Urothelium cell line (cell line): Measurements from ENCODE around the gene HOXB4.

Source experiments
- DNase-seq: peaks from one replicate; pipeline ENCODE4 v3.0.0; 2011; ENCODE audit warnings: low spot score, mixed read lengths
- FAIRE-seq: peaks from 2 replicates; lab custom pipeline; 2011; peaks lifted over from hg19 to GRCh38; lab: Jason Lieb, UNC

Gene HOXB4

GRCh38 chr17:48590607-48591161, 12.5 kb upstream of the HOXB4 start:
- FAIRE-seq, result no peak
- DNase-seq, result no peak

GRCh38 chr17:48589831-48590606, 11.9 kb upstream of the HOXB4 start, which contains the start of gene HOXB3:
HOXB3 (minus strand) TSS chr17:48590241; CDS start chr17:48552474, 37,767 bp downstream.
- peak; percentile 23 for FAIRE-seq
- no peak for DNase-seq

DNA sequence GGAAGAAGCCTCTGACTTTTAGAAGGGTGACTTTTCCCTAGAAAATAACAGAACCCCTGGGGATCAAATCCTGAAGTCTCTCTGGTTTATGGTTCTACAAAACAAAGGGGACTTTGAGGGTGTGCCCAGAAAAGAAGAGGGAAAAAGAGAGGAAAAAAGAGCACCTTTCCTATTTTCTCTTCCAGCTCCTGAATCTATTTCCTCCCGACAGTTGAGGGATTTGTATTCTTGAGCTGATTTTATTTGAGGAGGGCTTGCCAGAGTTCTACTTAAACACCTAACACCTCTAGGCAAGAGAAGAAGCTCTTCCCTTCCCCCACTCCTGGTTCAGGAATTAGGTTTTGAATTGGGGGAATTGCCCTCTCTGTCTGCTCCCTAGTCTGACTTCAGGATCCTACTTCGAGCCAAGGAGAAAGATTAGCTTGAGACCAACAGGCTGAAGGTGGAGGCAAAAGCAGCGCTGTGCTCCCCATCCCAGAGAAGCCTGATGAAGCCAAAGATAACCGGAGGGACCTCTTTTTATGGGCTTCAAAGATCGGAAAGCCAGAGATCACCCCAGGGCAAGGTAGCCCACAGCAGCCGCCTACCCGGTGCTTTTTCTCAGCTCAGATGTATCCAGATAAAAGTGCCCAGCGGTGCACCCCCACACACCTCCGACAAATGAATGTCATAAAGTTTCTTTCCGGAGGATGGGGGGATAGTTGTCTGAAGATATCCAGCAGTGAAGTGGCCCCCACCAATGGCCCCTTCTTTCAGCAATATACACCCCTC, 11.1 kb upstream of the HOXB4 start:
- DNase-seq (no peak), FAIRE-seq (no peak)

- FAIRE-seq, result no peak
Measured at GRCh38 chr17:48588528-48588927, 10.4 kb upstream of the HOXB4 start.

DNA sequence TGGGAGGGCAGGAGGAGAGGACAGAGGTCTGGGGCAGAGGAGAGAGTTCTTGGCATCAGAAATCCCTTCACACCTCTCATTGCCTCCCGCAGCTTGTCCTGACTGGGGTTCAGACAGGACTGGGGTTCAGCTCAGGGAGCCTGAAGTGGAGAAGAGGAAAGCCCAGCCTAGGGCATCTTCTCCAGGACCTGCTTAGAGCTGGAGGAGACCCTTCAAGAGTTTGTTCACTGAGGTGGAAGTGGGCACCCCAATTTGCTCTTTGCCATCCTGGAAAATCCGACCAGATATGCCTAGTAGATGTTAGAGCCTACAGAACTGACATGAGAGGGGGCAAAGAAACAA, 9.9 kb upstream of the HOXB4 start:
- FAIRE-seq (no peak), DNase-seq (no peak)

More at GRCh38 chr17:48588528-48588927, 10.4 kb upstream of the HOXB4 start:
- DNase-seq, result no peak

DNA sequence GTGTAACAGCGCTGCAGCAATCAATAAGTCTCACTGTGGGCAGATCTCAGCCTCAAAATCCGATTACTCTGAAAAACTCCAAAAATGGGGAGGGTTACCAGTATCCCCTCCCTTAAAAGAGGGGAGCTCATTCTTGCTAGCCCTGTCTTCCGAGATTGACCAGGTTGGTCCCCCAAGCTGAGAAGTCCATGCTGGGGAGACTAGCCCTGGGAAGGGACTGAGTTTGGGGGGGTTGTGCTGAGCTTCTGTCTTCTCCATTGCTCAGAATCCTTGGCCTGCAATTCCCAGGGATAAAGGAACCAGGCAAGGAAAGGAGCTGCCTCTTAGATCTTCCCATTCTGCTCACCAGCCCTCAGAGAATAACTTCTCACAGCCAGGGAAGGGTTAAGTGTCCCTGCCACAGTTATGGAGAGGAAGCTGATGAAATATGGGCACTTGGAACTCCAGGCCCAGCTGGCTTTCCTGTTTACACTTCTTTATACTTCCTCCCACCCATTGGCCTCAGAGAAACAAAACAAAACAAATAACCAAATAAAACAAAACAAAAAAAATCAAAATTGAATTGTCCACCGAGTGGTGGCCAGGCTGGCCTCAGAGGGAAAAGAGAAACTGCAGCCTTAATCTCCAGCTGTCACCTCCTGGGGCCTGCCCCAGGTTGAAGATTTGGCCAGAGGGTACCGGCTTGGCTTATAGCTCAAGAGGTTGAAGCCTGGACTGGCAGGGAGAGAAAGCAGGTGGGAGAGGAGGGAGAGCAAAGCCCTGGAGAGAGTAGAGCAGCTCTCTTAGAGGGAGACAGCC, 9.3 kb upstream of the HOXB4 start:
- DNase-seq (no peak), FAIRE-seq (no peak)

DNA sequence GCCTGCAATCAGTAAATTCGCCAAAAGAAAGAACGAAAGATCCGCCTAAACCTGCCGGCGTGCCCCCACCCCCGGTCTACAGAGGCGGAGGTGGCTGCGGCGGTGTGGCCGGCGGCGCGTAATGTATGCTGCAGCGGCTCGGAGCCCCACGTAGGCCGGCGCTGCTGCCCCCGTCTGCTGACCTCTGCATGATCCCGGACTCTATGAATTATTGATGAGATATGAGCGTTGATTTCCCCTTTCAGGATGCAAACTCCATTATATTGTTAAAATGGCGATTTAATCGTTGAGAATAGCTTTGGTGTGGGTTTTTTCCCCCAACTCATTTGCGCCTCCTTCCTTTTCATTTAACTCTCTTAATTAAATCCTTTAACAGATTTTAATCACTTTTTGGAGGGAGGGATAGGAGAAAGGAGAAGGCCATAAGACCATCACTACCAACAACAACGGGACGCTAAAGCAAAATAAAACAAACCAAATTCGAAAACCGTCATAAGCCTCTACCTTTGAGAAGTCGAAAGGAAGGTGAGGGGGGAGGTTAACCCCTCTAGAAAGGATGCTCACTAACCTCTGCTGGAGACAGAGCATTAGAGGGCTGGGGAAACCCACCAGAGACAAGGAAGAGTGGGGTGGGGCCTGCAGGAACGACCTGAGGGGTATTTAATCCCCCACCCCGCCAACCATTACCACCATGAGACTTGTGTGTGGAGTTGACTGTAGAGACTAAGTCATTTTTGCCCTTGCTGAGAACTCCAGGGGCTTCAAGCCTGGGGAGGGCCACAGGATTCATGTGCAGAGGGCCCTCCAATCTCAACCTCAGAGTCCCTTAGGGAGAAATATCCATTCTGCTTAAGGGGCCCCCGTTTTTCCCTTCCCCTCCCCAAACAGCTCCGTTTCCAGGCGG, 8.5 kb upstream of the HOXB4 start:
- no peak for DNase-seq
- FAIRE-seq, result no peak

DNA sequence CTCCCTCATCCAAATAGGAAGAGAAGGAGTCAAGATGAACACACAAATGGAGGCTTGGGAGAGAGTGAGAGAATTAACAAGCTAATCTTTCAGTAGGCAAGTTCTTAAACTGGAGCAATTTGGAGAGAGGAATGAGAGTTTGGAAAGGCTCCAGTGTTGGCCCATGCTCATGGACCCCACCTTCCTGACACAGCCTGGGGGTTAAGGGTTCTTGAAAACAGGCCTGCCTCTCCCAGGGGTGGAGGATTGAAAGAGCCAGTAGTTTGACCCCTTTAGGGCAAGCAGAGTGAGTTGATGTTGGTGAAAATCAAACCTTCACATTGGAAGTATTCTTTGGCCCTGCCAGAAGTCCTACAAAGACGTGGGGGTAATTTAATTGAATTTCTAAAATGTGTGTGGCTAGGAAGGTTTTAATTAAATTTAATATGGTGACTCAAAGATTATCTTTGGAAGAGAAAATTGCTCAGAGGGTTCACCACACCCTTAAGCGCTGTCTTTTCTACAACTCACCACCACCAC, 6.1 kb upstream of the HOXB4 start:
- no peak for FAIRE-seq
- no peak for DNase-seq

DNA sequence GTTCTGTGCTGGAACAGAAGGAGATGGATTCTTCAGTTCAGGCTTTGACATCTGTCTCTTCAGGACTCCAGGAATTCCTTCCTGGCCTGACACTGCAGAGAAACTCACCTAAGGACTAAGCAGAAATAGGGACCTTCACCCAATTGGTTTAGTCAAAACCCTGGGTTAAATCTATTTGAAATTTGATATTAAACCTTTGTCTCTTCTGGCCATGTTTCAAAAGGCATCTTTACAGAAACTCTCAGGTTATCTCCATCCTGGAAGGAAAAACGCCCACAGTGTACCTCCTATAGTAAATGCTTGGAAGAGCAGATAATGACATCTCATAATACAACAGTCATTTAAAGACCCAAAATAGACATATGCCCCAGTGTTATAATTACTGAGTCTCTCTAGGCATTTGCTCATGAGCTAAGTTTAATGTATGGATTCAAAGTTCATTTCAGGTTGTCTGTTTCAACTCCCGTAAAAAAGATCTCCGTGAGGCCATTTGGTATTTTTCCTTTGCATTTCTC, 5.6 kb upstream of the HOXB4 start:
- no peak for FAIRE-seq

GRCh38 chr17:48582750-48583069, 4.6 kb upstream of the HOXB4 start:
- FAIRE-seq, result no peak
- DNase-seq, result no peak

More for the DNA sequence above, 5.6 kb upstream of the HOXB4 start:
- DNase-seq, result no peak

DNA sequence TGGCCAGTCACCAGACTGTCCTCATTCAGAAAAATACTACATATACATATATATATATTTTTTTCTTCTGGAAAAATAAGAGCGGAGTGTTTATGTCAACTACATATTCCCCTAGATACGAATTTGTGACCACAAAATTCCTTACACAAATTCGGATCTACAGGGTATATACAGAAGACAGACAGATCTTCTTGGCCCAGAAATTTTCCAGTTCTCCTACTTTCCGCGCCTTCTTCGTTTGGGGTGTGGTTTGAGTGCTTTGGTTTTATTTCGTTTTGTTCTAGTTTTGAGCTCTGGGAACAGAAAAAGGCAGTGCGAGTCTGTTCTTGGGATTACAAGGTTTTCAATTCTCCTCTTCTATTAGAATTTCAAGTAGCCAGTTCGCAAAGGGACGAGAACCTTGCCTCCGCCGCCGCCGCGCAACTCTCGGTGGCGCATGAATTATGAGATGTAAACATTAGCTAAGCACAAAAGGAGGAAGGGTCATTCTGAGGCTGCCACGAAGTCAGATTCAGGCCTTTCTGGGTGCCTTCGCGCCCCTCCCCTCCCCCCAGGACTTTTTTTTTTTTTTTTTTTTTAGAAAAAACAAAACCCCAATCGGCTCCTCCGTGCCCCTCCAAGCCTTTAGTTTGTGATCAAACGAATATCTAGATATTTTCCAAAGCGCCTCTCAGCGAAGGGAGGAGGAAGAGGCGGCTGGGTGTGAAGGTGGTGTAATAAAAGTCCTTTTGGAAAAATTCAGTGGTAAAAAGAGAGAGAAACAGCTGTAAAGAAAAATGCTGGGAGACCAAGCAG, 1.8 kb upstream of the HOXB4 start:
- FAIRE-seq (no peak), DNase-seq (no peak)

DNA sequence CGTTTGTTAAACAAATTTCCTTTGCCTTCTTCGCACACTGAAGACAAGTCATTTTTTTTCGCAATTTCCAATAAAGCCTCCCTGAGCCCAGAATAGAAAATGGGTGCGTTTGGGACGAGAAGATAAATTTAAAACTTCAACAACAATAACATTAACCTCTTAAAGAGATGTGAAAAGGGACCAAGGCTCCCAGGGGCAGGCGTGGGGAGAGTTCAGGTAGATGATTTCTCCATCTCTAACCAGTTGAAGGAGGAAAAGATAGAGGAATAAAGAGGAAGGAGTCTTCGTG, 1.3 kb upstream of the HOXB4 start:
- no peak for DNase-seq
- no peak for FAIRE-seq

DNA sequence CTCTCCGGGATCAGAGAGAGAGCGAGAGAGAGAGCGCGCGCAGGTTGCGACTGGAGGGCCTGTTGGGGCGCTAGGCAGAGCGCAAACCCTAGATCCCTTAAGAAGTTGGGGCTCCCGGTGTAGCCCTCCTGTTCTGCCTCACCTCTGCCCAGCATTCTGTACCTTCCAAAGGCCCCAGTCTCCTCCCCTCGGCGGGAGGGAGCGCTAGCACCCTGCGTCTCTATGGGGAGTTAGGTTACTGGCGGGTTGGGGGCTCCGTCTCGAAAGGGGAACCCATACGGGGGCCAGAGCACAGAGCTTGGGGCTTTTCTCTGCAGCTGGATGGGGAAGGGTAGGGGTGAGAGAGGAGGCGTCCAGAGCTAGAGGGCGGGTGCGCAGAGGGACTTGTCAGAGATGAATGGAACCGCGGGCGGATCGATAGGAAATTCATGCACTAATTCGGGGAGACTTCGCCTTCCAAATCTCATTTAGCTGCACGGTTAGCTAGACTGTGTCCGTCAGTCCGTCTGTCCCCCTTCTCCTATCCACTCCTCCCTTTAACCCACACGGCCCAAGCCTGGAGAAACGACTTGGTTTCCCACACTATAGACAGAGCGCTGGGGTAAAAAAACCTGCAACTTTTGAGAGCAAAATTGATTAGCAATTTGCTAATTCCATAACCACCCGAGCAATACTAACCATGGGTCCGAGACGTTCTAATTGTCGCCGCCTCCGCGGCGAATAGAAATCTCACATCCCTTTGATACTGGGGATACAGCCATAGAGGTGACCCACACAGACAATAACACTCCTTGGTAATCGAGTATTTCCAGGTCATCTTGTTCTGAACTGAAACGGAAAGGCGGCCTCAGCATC, 693 bp upstream of the HOXB4 start:
- FAIRE-seq (no peak), DNase-seq (no peak)

GRCh38 chr17:48577330-48577945, 712 bp downstream of the HOXB4 start:
- FAIRE-seq, result no peak

GRCh38 chr17:48576479-48577309, 1.5 kb downstream of the HOXB4 start:
- DNase-seq (peak; percentile 52), FAIRE-seq (no peak)

More at GRCh38 chr17:48577330-48577945, 712 bp downstream of the HOXB4 start:
- DNase-seq, result no peak

DNA sequence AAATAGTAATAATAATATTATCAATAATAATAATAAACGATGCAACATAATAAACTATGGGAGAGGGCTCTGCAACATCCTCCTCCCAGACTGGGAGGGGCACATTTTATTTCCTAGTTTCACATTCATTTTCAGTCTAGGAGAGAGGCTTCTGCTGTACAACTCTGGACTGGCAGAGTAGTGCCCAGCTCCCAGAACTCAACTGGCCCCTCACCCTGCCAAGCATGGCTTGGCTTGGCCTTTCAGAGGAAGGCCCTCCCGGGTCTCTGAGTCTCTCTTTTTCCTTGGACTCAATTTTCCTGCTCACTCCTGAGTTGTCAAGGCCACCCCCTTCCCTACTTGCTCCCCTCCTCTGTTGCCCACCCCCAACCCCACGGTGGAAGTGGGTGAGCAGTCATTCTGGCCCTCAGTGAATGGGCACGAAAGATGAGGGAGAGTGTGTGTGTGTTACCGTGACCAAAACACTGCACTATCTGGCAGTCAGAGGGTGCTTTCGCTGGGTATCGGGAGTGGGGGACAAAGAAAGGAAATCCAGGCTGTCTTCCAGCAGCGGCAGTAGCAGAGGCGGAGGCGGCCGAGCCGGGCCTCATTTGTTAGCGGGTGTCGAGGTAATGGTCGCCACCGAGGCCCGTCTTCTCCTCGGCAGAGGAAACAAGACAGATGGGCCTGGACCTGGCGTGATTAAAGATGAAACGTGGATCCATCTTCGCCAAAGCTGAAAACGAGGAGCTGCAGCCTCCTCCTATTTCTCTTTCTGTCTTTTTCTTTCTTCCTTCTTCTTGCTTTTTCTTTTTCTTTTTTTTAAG, 2.3 kb downstream of the HOXB4 start:
- DNase-seq (no peak), FAIRE-seq (no peak)
